Suprapubic skin (tissue), 4 donors: ENCODE measurements around the gene LCE7A.

ENCODE experiments used
- CTCF ChIP-seq, 2 donors: fragments of 200-600 bp in 1 of 2; fragments of 450-650 bp in 1 of 2; sonication (generic) in 1 of 2; IDR thresholded peaks; one replicate each; pipeline ENCODE4 v1.5.1; 2016 to 2019; ENCODE audit warnings: antibody characterized with exemption in 2 of 2, mild to moderate bottlenecking in 1 of 2, moderate library complexity in 1 of 2
- EP300 ChIP-seq: sonication (generic); formaldehyde crosslinking; IDR thresholded peaks from one replicate; pipeline ENCODE4 v1.6.1; 2017; ENCODE audit warnings: antibody characterized with exemption
- POLR2A ChIP-seq, 2 donors: fragments of 450-650 bp; IDR thresholded peaks; one replicate each; pipeline ENCODE4 v1.6.1; 2017; ENCODE audit warnings: antibody characterized with exemption in 2 of 2, mild to moderate bottlenecking in 2 of 2, moderate library complexity in 2 of 2
- POLR2AphosphoS5 ChIP-seq, 3 donors: sonication (generic); formaldehyde crosslinking; IDR thresholded peaks; one replicate each; pipeline ENCODE4 v1.6.1; 2017; ENCODE audit warnings: antibody characterized with exemption in 3 of 3

GRCh38 chr1:152886758-152887409 is 27.1 kb downstream of the LCE7A start:
- no peak for TF ChIP-seq POLR2A (IDR thresholded peaks at IDR 0.05)
- TF ChIP-seq CTCF (IDR thresholded peaks at IDR 0.05) = no peak
- TF ChIP-seq EP300 = no peak
- no peak for TF ChIP-seq POLR2AphosphoS5 (IDR thresholded peaks at IDR 0.05)
